WTC11 (cell line): ENCODE data around the gene LANCL2. TPM values are rescaled to one million over a fixed set of nuclear protein-coding genes. Genes with fewer than 3 reads are reported as not detected.

ENCODE experiments used
- ATAC-seq: fragments of 200-7000 bp; cut with Tn5 transposase; 2 replicates; pipeline ENCODE4 v1.10.0; 2021; ENCODE audit warnings: mild to moderate bottlenecking, moderate library complexity
- CTCF ChIA-PET: fragments of 300-600 bp; sonication (Branson Sonifier 250); formaldehyde crosslinking; loops from one replicate; lab custom pipeline; 2021; ENCODE audit warnings: antibody characterized with exemption; lab: Charles Lee
- POLR2A ChIA-PET: fragments of 350-600 bp; sonication (Branson Sonifier 250); formaldehyde crosslinking; loops from one replicate; lab custom pipeline; 2021; ENCODE audit warnings: antibody characterized with exemption; lab: Charles Lee
- DNase-seq: peaks from one replicate; pipeline ENCODE4 v3.0.0; 2021; ENCODE audit warnings: low spot score
- H3K27ac Mint-ChIP-seq: 2 replicates; pipeline ENCODE4 v1.8.0; 2021; ENCODE audit warnings: mixed read lengths
- H3K27me3 Mint-ChIP-seq: 2 replicates; pipeline ENCODE4 v1.8.0; 2021; ENCODE audit warnings: low read depth, mild to moderate bottlenecking, moderate library complexity, mixed read lengths
- H3K36me3 Mint-ChIP-seq: 2 replicates; pipeline ENCODE4 v1.8.0; 2021; ENCODE audit warnings: mixed read lengths
- H3K4me1 Mint-ChIP-seq: 2 replicates; pipeline ENCODE4 v1.8.0; 2022; ENCODE audit warnings: mixed read lengths
- H3K4me3 Mint-ChIP-seq: 2 replicates; pipeline ENCODE4 v1.8.0; 2021; ENCODE audit warnings: mild to moderate bottlenecking, moderate library complexity, mixed read lengths
- H3K9me3 Mint-ChIP-seq: 2 replicates; pipeline ENCODE4 v1.8.0; 2021; ENCODE audit warnings: mixed read lengths
- AR ChIP-seq: fragments of 250-450 bp; sonication (Bioruptor Pico); IDR thresholded peaks from 2 replicates; pipeline ENCODE4 v1.9.0; 2021; ENCODE audit warnings: mild to moderate bottlenecking
- ATF1 ChIP-seq: sonication (generic); formaldehyde crosslinking; IDR thresholded peaks from 2 replicates; pipeline ENCODE4 v1.8.1; 2023; ENCODE audit warnings: mild to moderate bottlenecking, moderate library complexity, missing genetic modification reagents
- E2F5 ChIP-seq: sonication (generic); formaldehyde crosslinking; IDR thresholded peaks from 2 replicates; pipeline ENCODE4 v1.8.1; 2022; ENCODE audit warnings: mild to moderate bottlenecking, moderate library complexity, missing genetic modification reagents
- IRF2 ChIP-seq: sonication (generic); formaldehyde crosslinking; IDR thresholded peaks from 2 replicates; pipeline ENCODE4 v1.8.0; 2022; ENCODE audit warnings: low read depth, missing genetic modification reagents, borderline replicate concordance
- JUN ChIP-seq: sonication (generic); formaldehyde crosslinking; IDR thresholded peaks from 2 replicates; pipeline ENCODE4 v1.8.0; 2023; ENCODE audit warnings: mild to moderate bottlenecking, missing genetic modification reagents
- MAX ChIP-seq: sonication (generic); formaldehyde crosslinking; IDR thresholded peaks from 2 replicates; pipeline ENCODE4 v1.8.0; 2022; ENCODE audit warnings: mild to moderate bottlenecking, missing genetic modification reagents
- OVOL2 ChIP-seq: fragments of 250-450 bp; sonication (Bioruptor Pico); IDR thresholded peaks from 2 replicates; pipeline ENCODE4 v1.9.0; 2021; ENCODE audit warnings: mild to moderate bottlenecking, borderline replicate concordance
- SMAD3 ChIP-seq: sonication (generic); formaldehyde crosslinking; IDR thresholded peaks from 2 replicates; pipeline ENCODE4 v1.8.0; 2022; ENCODE audit warnings: missing genetic modification reagents, mild to moderate bottlenecking, borderline replicate concordance
- TCF7 ChIP-seq: sonication (generic); formaldehyde crosslinking; IDR thresholded peaks from 2 replicates; pipeline ENCODE4 v1.8.0; 2022; ENCODE audit warnings: mild to moderate bottlenecking, low read depth, missing genetic modification reagents, moderate library complexity
- TEAD1 ChIP-seq: sonication (generic); formaldehyde crosslinking; IDR thresholded peaks from 2 replicates; pipeline ENCODE4 v1.8.0; 2022; ENCODE audit warnings: mild to moderate bottlenecking, missing genetic modification reagents
- ZBTB21 ChIP-seq: sonication (generic); formaldehyde crosslinking; IDR thresholded peaks from 2 replicates; pipeline ENCODE4 v1.8.1; 2023; ENCODE audit warnings: mild to moderate bottlenecking, missing genetic modification reagents, borderline replicate concordance
- ZNF281 ChIP-seq: sonication (generic); formaldehyde crosslinking; IDR thresholded peaks from 2 replicates; pipeline ENCODE4 v1.8.0; 2023; ENCODE audit warnings: mild to moderate bottlenecking, missing genetic modification reagents
- ZNF396 ChIP-seq: fragments of 250-450 bp; sonication (Bioruptor Pico); IDR thresholded peaks from 2 replicates; pipeline ENCODE4 v1.8.0; 2021; ENCODE audit warnings: mild to moderate bottlenecking, moderate library complexity, borderline replicate concordance
- ZNF425 ChIP-seq: fragments of 250-450 bp; sonication (Bioruptor Pico); conservative IDR thresholded peaks from 2 replicates; pipeline ENCODE4 v1.9.0; 2021; ENCODE audit warnings: mild to moderate bottlenecking
- ZNF512 ChIP-seq: sonication (generic); formaldehyde crosslinking; IDR thresholded peaks from 2 replicates; pipeline ENCODE4 v1.8.1; 2022; ENCODE audit warnings: missing genetic modification reagents, borderline replicate concordance
- ZNF532 ChIP-seq: fragments of 250-450 bp; sonication (Bioruptor Pico); IDR thresholded peaks from 2 replicates; pipeline ENCODE4 v1.9.0; 2021; ENCODE audit warnings: mild to moderate bottlenecking, borderline replicate concordance
- total RNA-seq: library from RNA; stranded (reverse); gene quantifications from 3 replicates; pipeline ENCODE4 v1.2.3, GENCODE V29; 2021

Gene LANCL2
- total RNA-seq, 1 experiment from 2014 or later, result 13.2 TPM

GRCh38 chr7:55420530-55420929 is 55.4 kb downstream of the LANCL2 start:
- Mint-ChIP-seq H3K27ac (peak overlapping the region; percentile 77; the same call in 1 of the 2 replicates), H3K27me3 (no peaks in the 10 kb centered on the region), H3K9me3 (no peaks in the 10 kb centered on the region), H3K4me1 (peaks cover 16% of the 10 kb centered on the region), H3K4me3 (no peak overlapping the region), H3K36me3 (peaks cover under 1% of the 10 kb centered on the region)
- CTCF ChIA-PET, result interaction anchor here (0.6 kb wide), 1 partner anchor 579 kb away, joined by 4 read pairs; no protein-coding TSS in a partner anchor
- peak; percentile 39 for ATAC-seq
- DNase-seq, result no peak
- POLR2A ChIA-PET, result no interaction called here
- no peak for TF ChIP-seq ZNF425 (CRISPR knock-in tag)
- no peak for TF ChIP-seq OVOL2 (CRISPR knock-in tag)
- TF ChIP-seq TEAD1, result no peak
- no peak for TF ChIP-seq ZNF396 (CRISPR knock-in tag)
- no peak for TF ChIP-seq ZNF281
- no peak for TF ChIP-seq ZBTB21 (CRISPR knock-in tag)
- no peak for TF ChIP-seq SMAD3
- no peak for TF ChIP-seq E2F5 (CRISPR knock-in tag)
- no peak for TF ChIP-seq MAX (CRISPR knock-in tag)
- TF ChIP-seq IRF2 (CRISPR knock-in tag), result no peak
- no peak for TF ChIP-seq ZNF512 (CRISPR knock-in tag)
- TF ChIP-seq TCF7 (CRISPR knock-in tag), result no peak
- TF ChIP-seq ZNF532 (CRISPR knock-in tag), result no peak
- no peak for TF ChIP-seq AR (CRISPR knock-in tag)
- no peak for TF ChIP-seq ATF1 (CRISPR knock-in tag)
- TF ChIP-seq JUN (CRISPR knock-in tag), result no peak
- TF ChIP-seq, all 79 proteins: peak for 0
